Measurements from ENCODE around the gene GZMB.

The GZMB gene

DNA sequence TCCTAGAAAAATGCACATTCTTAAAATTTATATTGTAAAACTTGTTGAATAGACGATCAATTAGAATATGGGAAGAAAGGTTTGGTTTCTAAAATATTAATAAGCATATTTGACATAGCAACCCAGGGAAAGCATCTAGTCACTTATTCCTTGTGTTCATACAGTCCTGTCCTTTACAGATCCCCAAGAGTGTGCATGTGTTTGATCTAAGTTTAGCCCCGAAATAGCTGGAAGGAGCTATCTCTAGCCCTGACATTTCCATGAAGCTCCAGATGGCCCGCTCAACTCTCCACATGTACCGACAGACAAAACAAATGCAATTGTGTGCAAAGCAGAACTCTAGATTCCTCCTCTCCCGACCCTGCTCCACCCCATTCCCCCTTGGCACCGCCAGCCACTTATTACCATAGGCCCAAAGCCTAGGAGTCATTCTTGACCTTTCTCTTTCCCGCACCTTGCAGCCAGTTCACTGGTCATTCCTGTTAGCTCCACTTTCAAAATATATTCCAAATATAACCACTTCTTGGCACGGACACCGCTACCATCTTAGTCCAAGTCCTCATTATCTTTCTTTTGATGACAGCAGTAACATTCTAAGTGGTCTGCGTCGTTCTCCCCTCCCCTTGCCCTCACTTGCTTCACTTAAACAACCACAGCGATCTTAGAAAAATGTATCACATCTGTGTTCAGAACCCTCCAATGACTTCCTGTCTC lies 45.4 kb upstream of the GZMB start:
- TF ChIP-seq GABPA (IDR thresholded peaks at IDR 0.05; ENCODE audit: low read depth) (no peak), POLR2AphosphoS5 (IDR thresholded peaks at IDR 0.05; ENCODE audit: low read depth) (no peak), SPI1 (IDR thresholded peaks at IDR 0.05; ENCODE audit: borderline replicate concordance, low read depth) (no peak)
- TF ChIP-seq, protein P1, sequence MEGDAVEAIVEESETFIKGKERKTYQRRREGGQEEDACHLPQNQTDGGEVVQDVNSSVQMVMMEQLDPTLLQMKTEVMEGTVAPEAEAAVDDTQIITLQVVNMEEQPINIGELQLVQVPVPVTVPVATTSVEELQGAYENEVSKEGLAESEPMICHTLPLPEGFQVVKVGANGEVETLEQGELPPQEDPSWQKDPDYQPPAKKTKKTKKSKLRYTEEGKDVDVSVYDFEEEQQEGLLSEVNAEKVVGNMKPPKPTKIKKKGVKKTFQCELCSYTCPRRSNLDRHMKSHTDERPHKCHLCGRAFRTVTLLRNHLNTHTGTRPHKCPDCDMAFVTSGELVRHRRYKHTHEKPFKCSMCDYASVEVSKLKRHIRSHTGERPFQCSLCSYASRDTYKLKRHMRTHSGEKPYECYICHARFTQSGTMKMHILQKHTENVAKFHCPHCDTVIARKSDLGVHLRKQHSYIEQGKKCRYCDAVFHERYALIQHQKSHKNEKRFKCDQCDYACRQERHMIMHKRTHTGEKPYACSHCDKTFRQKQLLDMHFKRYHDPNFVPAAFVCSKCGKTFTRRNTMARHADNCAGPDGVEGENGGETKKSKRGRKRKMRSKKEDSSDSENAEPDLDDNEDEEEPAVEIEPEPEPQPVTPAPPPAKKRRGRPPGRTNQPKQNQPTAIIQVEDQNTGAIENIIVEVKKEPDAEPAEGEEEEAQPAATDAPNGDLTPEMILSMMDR (IDR thresholded peaks at IDR 0.05; ENCODE audit: insufficient read depth, low read length) = no peak
- TF ChIP-seq, protein P2, sequence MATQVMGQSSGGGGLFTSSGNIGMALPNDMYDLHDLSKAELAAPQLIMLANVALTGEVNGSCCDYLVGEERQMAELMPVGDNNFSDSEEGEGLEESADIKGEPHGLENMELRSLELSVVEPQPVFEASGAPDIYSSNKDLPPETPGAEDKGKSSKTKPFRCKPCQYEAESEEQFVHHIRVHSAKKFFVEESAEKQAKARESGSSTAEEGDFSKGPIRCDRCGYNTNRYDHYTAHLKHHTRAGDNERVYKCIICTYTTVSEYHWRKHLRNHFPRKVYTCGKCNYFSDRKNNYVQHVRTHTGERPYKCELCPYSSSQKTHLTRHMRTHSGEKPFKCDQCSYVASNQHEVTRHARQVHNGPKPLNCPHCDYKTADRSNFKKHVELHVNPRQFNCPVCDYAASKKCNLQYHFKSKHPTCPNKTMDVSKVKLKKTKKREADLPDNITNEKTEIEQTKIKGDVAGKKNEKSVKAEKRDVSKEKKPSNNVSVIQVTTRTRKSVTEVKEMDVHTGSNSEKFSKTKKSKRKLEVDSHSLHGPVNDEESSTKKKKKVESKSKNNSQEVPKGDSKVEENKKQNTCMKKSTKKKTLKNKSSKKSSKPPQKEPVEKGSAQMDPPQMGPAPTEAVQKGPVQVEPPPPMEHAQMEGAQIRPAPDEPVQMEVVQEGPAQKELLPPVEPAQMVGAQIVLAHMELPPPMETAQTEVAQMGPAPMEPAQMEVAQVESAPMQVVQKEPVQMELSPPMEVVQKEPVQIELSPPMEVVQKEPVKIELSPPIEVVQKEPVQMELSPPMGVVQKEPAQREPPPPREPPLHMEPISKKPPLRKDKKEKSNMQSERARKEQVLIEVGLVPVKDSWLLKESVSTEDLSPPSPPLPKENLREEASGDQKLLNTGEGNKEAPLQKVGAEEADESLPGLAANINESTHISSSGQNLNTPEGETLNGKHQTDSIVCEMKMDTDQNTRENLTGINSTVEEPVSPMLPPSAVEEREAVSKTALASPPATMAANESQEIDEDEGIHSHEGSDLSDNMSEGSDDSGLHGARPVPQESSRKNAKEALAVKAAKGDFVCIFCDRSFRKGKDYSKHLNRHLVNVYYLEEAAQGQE (IDR thresholded peaks at IDR 0.05; ENCODE audit: insufficient replicate concordance, low read depth) = no peak
- Histone ChIP-seq H3K4me3 (replicated peaks; ENCODE audit: insufficient read depth, low read length) (no peak overlapping the region), H3K27me3 (ENCODE audit: insufficient read depth, poor library complexity, severe bottlenecking) (no peaks in the 10 kb centered on the region), H3K27ac (replicated peaks) (no peak overlapping the region)
- no peak for DNase-seq (ENCODE audit: low read depth in 1 of 2, low spot score in 1 of 2)

DNA sequence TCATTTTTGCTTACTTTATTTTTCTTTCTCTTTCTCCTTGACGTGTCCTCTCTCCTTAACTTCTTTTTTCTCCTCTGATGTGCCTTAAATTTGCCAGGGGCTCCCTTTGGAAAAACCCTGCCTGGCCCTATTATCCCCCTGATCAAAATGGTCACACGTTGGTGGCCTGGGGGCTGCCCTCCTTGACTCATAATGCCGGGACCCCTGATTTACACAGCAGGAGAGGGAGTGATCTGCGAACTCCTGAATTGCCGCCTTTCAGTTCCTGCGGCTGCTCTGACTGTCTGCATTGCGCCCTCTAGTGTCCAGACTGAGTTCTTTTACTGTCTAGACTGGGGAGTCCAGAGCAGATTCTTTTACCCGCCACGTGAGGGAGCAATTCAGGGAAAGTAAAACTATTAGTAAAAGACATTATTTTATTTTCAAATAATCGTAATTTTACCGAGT lies 44.8 kb upstream of the GZMB start:
- no peak overlapping the region for H3K4me3 ChIP-seq (replicated peaks; ENCODE audit: insufficient read depth, low read length)
- no peak for TF ChIP-seq SPI1 (IDR thresholded peaks at IDR 0.05; ENCODE audit: borderline replicate concordance, low read depth)
- TF ChIP-seq, protein P1 (IDR thresholded peaks at IDR 0.05; ENCODE audit: insufficient read depth, low read length) = peak; percentile 88

DNA sequence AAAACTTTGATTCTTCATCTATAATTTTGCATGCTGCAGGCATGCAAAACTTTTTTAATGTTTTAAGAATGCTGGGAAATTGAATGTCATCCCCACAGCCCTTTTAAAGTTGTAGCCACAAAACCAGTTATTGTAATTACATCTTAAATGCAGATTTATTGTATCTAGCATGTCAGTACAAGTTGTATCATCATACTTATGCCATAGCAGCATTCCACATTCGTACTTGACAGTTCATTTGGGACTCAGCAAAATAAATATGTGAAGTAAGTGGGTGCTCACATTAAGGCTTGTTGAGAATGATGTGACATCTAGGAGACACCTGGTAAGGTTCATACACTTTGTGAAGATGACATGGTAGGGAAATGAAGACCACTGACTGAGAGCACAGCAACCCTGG lies 44.0 kb upstream of the GZMB start:
- no peak for DNase-seq (ENCODE audit: low read depth in 1 of 2, low spot score in 1 of 2)
- no peak overlapping the region for H3K27ac ChIP-seq (replicated peaks)
- TF ChIP-seq, protein P1 (IDR thresholded peaks at IDR 0.05; ENCODE audit: insufficient read depth, low read length) = no peak
- TF ChIP-seq POLR2AphosphoS5 (IDR thresholded peaks at IDR 0.05; ENCODE audit: low read depth) (no peak), SPI1 (IDR thresholded peaks at IDR 0.05; ENCODE audit: borderline replicate concordance, low read depth) (no peak), GABPA (IDR thresholded peaks at IDR 0.05; ENCODE audit: low read depth) (no peak)
- TF ChIP-seq, protein P2 (IDR thresholded peaks at IDR 0.05; ENCODE audit: insufficient replicate concordance, low read depth) = no peak
- H3K4me3 ChIP-seq (replicated peaks; ENCODE audit: insufficient read depth, low read length) = no peak overlapping the region
- no peaks in the 10 kb centered on the region for H3K27me3 ChIP-seq (ENCODE audit: insufficient read depth, poor library complexity, severe bottlenecking)

More for the DNA sequence above, 44.8 kb upstream of the GZMB start:
- peak; percentile 70 to 90 for DNase-seq (ENCODE audit: low read depth in 1 of 2, low spot score in 1 of 2)
- Histone ChIP-seq H3K27ac (replicated peaks) (no peak overlapping the region), H3K27me3 (ENCODE audit: insufficient read depth, poor library complexity, severe bottlenecking) (no peaks in the 10 kb centered on the region)

Measured in HL-60 (cell line).